Glutamatergic neuron (in vitro differentiated cells): ENCODE data around the gene FMNL3. TPM values are rescaled to one million over a fixed set of nuclear protein-coding genes. Genes with fewer than 3 reads are reported as not detected.

Source experiments
- DNase-seq: peaks from one replicate; pipeline ENCODE4 v3.0.0; 2022
- H3K27ac Mint-ChIP-seq: one replicate; pipeline ENCODE4 v1.8.0; 2020; ENCODE audit warnings: mild to moderate bottlenecking, mixed read lengths, inconsistent platforms; ENCODE audit not compliant: unreplicated experiment
- H3K27me3 Mint-ChIP-seq: one replicate; pipeline ENCODE4 v1.8.0; 2020; ENCODE audit warnings: mild to moderate bottlenecking, moderate library complexity, mixed read lengths, inconsistent platforms; ENCODE audit not compliant: unreplicated experiment
- H3K36me3 Mint-ChIP-seq: one replicate; pipeline ENCODE4 v1.8.0; 2020; ENCODE audit warnings: mild to moderate bottlenecking, mixed read lengths, inconsistent platforms; ENCODE audit not compliant: unreplicated experiment
- H3K4me1 Mint-ChIP-seq: one replicate; pipeline ENCODE4 v1.8.0; 2020; ENCODE audit warnings: mild to moderate bottlenecking, low read depth, mixed read lengths, inconsistent platforms; ENCODE audit not compliant: unreplicated experiment
- H3K4me3 Mint-ChIP-seq: one replicate; pipeline ENCODE4 v1.8.0; 2020; ENCODE audit warnings: mild to moderate bottlenecking, mixed read lengths, inconsistent platforms; ENCODE audit not compliant: unreplicated experiment
- H3K9me3 Mint-ChIP-seq: one replicate; pipeline ENCODE4 v1.8.0; 2020; ENCODE audit warnings: mild to moderate bottlenecking, moderate library complexity, mixed read lengths, inconsistent platforms; ENCODE audit not compliant: unreplicated experiment
- CTCF ChIP-seq: fragments of 200-600 bp; sonication (generic); IDR thresholded peaks from one replicate; pipeline ENCODE4 v1.5.0; 2021; ENCODE audit not compliant: partially characterized antibody, unreplicated experiment
- total RNA-seq: library from RNA; stranded (reverse); fragmentation: NEBNext Ultra II Directional; extraction: Animal tissue kit (Norgen Biotek cat#: 25700); gene quantifications from one replicate; pipeline ENCODE4 v1.2.1, GENCODE V29; 2021; ENCODE audit not compliant: unreplicated experiment

FMNL3 gene
- total RNA-seq, 1 donor from 2014 or later: 13.7 TPM

- TF ChIP-seq CTCF: no peak
- Mint-ChIP-seq H3K4me3 (no peak overlapping the region), H3K4me1 (peaks cover 3% of the 10 kb centered on the region), H3K36me3 (peaks cover 24% of the 10 kb centered on the region), H3K9me3 (peaks cover 4% of the 10 kb centered on the region), H3K27ac (no peak overlapping the region), H3K27me3 (peaks cover 6% of the 10 kb centered on the region)
- no peak for DNase-seq
These were observed 48.9 kb downstream of the FMNL3 start for GRCh38 chr12:49658276-49658675.

DNA sequence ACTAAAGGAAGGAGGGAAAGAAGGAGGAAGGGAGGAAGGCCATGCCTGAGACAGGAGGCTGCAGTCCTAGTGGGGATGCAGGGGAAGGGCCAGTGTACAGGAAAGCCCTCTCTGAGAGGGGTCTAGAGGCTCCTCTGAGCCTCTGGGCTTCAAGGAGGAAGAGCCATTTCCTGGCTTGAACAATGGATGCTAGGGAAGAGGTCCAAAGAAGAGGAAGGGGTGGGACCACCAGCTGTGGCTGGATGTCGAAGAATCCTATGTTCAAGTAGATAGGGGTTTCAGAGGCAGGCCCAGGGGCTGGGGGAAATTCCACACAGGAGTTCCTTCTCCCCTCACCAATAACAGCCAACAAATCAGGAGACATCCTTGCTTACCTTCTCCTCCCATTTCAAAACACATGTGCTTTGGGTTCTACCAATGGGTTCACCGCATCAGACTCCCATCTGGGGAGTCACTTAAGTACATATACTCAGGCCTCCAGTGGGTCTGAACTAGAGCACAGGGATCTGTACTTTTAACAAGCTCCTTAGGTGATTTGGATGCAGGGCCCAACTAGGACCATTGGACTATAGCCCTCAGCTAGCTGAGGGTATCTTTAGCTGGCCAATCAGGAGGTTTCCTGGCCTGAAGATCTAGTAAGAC, 51.5 kb downstream of the FMNL3 start:
- Mint-ChIP-seq H3K27me3 (peaks cover 2% of the 10 kb centered on the region), H3K4me1 (no peaks in the 10 kb centered on the region), H3K36me3 (peaks cover 18% of the 10 kb centered on the region), H3K4me3 (no peak overlapping the region), H3K27ac (no peak overlapping the region), H3K9me3 (peaks cover 5% of the 10 kb centered on the region)
- TF ChIP-seq CTCF: no peak
- DNase-seq: no peak

DNA sequence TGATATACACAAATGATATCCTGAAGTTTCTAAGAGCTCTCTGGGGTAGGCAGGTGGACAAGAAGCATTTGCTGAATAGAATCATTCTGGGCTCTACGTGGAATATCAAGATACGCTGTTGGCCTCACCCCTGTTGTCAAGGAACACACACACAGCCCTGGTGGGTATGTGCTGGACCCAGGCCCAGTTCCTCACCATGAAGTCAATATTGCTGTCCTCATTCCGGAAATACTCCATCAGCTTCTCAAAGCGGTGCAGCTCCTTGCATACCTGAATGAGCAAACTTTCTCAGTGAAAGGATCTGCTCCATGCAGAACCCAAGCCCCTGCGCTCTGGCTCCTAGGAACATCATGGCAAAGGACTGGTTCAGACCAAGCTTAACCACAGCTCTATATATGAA, 52.5 kb downstream of the FMNL3 start:
- peaks cover 5% of the 10 kb centered on the region for H3K4me1 Mint-ChIP-seq
- H3K9me3 Mint-ChIP-seq: peaks cover 5% of the 10 kb centered on the region
- peaks cover 4% of the 10 kb centered on the region for H3K27me3 Mint-ChIP-seq
- no peak for DNase-seq
- H3K27ac Mint-ChIP-seq: no peak overlapping the region
- H3K36me3 Mint-ChIP-seq: peaks cover 18% of the 10 kb centered on the region
- TF ChIP-seq CTCF: no peak
- H3K4me3 Mint-ChIP-seq: no peak overlapping the region

GRCh38 chr12:49652921-49653520, 54.2 kb downstream of the FMNL3 start:
- Mint-ChIP-seq H3K4me3 (no peak overlapping the region), H3K36me3 (peaks cover 18% of the 10 kb centered on the region), H3K9me3 (peaks cover 5% of the 10 kb centered on the region), H3K27ac (no peak overlapping the region), H3K4me1 (peaks cover 5% of the 10 kb centered on the region), H3K27me3 (peaks cover 3% of the 10 kb centered on the region)
- TF ChIP-seq CTCF: no peak
- no peak for DNase-seq

- Mint-ChIP-seq H3K27me3 (peaks cover 3% of the 10 kb centered on the region), H3K4me1 (peaks cover 5% of the 10 kb centered on the region), H3K9me3 (peaks cover 1% of the 10 kb centered on the region), H3K4me3 (no peak overlapping the region), H3K27ac (no peak overlapping the region), H3K36me3 (peaks cover 11% of the 10 kb centered on the region)
- no peak for DNase-seq
- TF ChIP-seq CTCF: no peak
These were observed 55.4 kb downstream of the FMNL3 start for GRCh38 chr12:49651855-49652254.
